ENCODE measurements around the gene CRADD.

CRADD gene

DNA sequence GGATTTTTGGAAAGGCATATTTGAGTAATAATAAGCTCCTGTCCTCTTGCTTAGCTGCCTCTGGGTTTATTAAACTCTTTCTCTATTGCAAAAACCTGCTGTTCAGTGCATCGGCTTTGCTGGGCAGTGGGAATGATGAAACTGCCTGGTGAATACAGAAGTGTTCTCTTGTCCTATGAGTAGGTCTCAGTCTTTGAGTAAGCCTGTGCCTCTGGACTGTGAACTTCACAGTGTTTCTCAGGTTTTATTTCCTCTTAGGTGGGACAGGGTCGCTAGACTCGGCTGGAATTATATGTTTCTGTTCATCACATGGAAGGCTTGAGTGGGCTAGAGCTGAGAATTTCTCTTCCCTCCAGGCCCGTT is 46.4 kb downstream of the CRADD start:
- intact Hi-C loops (cut with DNase I) = no loop called here
- no peak for DNase-seq

DNA sequence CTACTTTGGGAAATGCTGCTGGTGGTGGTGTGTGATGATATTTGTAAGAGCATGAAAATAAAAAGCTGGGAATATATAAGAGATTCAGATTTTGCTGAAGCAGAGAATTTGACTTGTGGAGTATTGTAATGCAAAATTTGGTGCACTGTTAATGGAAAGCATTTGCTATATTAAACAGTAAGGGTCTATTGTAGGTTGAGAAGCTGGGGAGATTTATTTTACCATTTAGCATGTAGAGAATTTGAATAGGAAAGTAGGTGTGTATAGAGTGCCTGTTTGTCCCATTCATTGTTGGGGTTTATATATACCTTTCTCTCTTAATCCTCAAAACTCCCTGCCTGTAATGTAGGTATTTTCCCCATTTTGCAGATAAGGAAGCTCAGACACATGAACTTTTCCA is 48.4 kb downstream of the CRADD start:
- intact Hi-C loops (cut with DNase I) = no loop called here
- DNase-seq = no peak

DNA sequence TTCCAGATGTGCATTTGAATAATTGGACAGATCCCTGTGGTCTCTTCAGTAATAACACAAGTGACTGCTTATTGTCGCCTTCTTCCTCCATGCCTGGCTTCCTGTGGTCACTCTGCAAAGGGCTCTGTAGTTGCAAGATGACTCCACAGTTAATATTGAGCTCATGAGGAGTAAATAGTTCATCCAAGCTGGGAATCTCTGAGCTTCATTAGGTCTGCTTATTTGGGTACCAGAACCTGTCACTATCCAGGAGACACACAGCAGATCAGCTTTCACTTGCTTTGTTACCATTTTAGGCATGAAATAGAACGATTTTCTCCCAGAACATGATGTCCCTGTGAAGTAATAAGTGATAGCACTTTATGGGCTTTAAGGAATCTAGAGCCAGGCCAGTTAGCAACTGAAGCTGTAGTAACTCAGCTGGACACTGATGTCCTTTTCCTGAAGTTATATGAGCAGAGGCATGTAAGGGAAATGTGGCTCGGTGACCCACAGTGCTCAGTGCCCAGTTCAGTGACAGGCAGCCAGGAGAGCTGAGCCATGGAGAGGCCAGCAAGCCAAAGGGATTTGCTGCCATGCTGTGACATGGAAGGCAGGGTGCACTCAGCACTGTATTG is 50.1 kb downstream of the CRADD start:
- DNase-seq = no peak
- intact Hi-C loops (cut with DNase I) = no loop called here

DNA sequence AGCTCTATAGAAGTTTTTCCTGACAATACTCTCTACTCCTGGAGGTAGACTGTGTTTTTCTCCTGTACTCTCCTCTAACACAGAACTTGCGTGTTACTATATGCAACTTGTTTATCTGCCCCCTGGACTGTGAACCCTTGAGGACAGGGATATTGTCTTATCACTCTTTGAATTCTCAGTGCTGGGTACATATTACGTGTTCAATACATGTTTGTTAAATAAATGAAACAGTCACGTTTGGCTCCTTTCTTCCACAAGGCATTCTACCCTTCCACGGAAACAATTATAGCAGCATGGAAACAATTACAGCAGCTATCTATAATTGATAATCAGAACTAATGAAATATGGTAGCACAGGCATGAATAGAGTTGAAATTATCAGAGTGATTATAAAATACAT is 50.7 kb downstream of the CRADD start:
- no peak for DNase-seq
- intact Hi-C loops (cut with DNase I) = no loop called here

DNA sequence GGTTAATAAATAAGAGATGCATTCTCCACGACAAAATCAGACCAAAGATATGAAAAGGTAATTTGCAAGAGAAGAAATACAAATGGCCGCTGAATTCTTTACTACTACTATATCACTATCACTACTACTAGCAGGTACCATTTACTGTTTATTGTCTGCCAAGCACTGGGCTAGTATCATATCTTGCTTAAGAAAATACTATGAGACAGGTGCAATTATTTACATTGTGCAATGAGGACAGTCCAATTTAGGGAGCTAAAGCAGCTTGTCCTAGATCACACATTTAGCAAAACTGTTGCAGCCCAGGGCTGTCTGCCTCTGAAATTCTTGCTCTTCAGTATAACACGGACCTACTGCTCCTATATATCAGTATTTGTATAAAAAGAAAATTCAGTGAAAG is 52.8 kb downstream of the CRADD start:
- intact Hi-C loops (cut with DNase I) = no loop called here
- no peak for DNase-seq

DNA sequence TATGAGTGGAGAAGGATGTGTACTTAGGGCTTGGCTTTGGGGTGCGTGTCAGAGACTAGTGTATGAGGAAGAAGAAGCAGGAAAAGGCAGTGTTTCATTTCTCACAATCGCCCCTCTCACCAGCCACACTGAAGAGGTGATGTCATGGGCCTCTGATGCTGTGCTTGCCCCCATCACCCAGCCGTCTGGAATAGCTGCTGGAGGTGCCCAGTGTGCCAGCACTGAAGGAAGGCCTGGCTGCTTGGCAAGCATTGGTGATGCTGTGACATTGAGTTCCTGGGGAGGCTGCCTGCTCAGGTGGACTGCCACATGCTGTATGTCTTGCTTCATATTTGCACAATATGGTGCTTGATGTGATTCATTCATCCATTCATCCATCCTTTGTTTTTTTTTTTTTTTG is 56.2 kb downstream of the CRADD start:
- DNase-seq = peak in 20 of 42 donors; percentile 8 to 68 (median 28)
- intact Hi-C loops (cut with DNase I) = no loop called here

DNA sequence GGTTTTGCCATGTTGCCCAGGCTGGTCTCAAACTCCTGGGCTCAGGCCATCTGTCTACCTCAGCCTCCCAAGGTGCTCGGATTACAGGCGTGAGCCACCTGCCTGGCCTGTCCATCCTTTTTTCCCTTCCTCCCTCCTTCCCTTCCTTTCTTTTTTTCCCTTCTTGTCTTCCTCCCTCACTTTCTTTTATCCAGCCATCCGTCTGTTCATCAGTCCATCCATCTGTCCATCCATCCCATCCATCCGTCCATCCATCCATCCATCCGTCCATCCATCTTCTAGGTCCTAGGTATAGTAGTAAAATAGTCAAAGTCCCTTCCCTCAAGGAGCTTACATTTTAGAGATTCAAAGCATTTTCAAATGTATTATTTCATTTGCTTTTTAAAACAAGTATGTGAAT is 56.8 kb downstream of the CRADD start:
- intact Hi-C loops (cut with DNase I) = no loop called here
- no peak for DNase-seq

DNA sequence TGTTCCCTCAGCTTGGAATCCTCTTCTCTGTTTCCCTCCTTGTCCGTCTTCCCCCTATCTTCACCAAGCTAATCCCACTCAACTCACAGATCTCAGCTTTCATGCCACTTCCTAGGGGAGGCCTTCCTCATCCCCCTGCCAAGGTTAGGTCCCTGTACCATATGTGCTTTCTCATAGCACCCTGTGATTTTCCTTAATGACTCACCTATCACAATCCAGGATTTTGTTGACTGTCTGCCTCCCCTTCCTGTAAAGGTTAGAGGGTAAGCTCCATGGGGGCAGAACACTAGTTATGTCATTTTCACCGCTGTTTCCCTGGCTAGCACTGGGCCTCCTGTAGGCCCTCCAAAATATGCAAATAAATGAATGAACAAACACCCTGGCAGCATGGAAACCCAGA is 57.6 kb downstream of the CRADD start:
- intact Hi-C loops (cut with DNase I) = no loop called here
- no peak for DNase-seq

DNA sequence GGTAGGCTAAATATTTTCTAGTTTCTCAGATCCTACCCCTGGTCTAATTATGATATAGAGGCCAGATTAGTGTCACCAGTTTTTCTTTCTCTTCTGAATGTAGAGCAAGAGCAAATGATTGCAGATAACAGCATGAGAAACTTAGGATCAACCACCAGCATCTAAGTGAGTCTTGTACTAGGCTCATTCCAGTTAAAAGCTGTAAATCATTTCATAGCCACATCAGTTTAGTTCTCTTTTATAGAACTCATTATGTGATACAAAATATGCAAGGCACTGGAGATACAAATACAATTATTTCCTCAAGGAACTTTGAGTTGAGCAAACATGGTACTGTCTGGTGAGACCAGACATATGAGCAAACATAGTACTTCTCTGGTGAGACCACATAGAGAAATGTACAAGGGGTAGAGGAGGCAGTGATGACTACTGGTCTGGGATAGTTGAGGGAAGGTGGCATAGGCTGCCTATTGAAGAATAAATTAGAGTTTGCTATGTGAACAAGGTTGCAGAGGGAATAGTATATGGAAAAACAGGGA is 59.5 kb downstream of the CRADD start:
- intact Hi-C loops (cut with DNase I) = no loop called here
- no peak for DNase-seq

DNA sequence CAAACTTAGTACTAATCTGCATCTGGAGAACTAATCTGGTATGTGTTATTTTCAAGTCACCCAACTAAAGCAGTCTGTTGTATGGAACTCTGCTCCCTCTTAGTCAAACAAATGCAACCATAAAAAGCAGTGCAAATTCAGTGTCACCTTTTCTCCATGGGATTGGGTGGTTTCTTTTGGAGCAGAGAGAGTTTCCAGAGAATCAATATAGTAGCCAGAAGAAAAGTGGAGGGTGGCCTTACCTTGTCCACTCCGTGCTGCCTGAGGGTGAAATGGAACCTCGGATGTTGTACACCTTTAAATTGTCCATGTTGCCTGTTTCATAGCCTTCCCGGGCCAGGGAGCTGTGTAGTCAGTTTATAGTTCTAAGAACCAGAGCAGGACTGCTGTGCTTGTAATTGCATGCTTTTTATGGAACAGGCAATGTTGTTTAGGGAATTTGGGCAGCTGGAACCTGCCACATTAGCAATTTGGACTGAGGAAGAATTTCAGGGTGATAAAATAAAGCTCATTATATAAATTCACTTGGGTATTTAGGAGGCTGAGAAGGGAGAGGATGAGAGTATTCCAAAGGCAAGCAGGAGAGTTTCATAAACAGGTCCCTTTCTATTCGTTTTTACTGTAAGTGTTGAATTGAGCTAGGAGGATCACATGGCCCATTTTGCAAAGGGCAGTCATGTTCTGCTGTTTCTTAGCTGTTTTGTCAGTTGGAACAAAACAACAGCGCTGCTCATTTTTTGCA is 60.5 kb downstream of the CRADD start:
- DNase-seq = no peak
- intact Hi-C loops (cut with DNase I) = no loop called here

DNA sequence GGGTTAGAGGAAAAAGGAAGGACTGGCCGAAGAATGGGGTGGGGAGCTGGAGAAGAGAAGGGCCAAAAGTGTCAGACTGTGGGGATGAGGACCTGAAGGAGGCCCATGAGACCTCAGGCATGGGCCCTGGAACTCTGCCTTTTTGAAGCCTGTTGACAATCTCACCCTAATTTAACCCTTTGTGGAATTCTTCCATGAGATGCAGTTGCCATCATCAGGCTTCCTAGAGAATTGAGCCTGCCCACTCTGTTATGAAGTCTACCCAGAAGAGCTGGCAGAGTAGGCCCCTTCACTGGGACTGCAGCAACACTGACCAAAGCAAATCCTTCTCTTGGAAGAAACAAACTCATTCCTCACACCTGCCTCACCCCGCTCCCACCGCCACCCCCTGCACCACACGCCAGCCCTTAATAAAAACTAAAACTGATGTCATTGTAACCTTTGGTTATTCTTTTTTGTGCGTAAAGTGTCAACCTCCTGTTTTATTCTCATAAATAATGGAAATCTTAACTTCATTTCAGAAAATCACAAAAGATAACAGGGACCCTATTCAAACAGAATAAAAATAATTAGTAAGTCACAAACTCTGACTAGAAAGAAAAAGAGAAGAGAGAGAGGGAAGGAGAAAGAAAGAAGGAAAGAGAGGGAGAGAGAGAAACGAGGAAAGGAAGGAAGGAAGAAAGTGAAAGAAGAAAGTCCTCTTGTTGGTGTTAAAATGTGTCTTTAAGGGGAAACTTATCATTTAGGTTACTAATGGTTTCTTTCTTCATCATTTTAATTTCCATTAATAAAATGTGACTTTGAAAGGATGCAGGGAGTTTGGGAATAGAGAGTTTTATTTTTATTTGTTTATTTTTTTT is 61.3 kb downstream of the CRADD start:
- intact Hi-C loops (cut with DNase I) = no loop called here
- DNase-seq = no peak

DNA sequence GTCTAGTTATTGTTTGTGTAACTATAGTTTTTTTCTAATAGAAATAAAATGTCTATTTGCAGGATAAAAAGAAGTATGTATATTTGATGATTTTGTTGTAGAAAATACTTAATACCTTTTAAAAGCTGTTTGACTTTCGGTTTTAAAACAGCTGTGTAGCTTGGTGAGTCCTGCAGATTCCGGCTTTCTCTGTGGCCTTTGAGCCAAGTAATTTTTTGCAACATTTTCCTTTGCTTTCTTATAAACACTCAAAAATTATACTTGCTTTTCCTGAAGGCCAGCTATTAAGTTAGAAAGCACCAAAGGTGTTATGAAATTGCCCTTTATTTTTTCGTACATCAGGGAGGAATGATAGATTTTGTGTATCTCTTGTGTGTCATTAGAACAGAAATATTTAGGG is 63.6 kb downstream of the CRADD start:
- no peak for DNase-seq
- intact Hi-C loops (cut with DNase I) = loop anchor here (5.0 to 10.0 kb wide), 4 partner anchors 37 to 364 kb away; partner anchors contain the start of genes CRADD and SOCS2

DNA sequence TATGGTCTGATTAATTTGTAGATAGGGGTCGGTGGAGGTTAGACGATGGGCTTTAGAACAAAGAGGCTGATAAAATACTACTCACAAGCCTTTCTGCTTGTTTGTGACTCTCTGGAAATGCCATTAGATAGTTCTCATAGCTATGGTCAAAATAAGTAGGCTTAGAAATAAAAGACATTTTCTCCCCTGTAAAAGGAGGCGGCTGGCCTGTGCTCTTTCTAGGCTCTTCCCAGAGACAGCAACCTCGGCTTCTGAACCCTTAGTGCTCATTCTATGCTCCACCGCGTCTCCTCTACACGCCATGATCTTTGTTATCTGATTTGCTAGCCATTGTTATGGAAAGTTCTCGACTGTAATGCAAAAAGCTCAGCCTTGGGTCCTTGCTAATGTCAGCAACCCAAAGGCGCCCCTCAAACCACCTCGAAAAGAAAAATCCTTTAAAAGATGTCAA is 64.5 kb downstream of the CRADD start:
- DNase-seq = peak in 16 of 42 donors; percentile 10 to 54 (median 30)
- intact Hi-C loops (cut with DNase I) = loop anchor here (5.0 to 10.0 kb wide), 4 partner anchors 36 to 363 kb away; partner anchors contain the start of genes CRADD and SOCS2

DNA sequence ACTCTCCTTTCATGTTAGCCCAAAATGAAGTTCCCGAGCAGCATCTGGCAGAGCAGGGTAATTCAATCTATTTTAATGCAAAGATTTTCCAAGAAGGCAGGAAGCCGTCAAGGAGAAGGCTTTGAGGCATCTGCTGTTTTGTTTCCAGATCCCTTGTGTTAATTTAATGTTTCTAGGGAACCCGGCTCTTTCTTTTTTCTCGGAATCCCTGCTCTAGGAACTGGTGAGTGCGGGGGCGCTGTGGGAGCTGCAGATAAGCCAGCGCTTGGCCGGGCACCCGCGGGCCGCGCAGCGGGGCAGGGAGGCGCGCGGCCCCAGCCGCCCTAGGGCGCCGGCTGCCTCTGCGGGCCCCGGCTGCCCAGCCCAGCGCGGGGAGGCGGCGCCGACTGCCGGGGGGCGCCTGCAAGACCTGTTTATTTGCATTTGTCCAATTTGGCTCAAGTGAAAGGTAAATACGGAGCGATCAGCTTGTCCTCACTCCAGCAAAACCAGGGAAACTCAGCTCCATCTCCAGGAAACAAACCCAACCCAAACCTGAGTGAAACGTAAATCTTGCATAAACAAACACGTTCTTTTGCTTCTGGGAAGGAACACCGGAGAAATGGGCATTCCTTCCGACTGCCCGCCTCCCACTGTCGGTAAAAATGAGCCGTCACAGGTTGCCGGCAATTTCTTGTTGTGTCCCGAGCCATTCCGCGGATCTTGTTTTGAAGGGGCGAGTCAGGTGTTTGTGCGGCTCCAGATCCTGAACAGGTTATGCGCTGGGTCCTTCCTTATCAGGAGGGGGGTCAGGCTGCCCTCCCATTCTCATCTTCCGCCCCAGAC is 65.1 kb downstream of the CRADD start:
- intact Hi-C loops (cut with DNase I) = loop anchor here (5.0 to 10.0 kb wide), 4 partner anchors 35 to 362 kb away; partner anchors contain the start of genes CRADD and SOCS2
- DNase-seq = peak; percentile 55 to 91 (median 80)

DNA sequence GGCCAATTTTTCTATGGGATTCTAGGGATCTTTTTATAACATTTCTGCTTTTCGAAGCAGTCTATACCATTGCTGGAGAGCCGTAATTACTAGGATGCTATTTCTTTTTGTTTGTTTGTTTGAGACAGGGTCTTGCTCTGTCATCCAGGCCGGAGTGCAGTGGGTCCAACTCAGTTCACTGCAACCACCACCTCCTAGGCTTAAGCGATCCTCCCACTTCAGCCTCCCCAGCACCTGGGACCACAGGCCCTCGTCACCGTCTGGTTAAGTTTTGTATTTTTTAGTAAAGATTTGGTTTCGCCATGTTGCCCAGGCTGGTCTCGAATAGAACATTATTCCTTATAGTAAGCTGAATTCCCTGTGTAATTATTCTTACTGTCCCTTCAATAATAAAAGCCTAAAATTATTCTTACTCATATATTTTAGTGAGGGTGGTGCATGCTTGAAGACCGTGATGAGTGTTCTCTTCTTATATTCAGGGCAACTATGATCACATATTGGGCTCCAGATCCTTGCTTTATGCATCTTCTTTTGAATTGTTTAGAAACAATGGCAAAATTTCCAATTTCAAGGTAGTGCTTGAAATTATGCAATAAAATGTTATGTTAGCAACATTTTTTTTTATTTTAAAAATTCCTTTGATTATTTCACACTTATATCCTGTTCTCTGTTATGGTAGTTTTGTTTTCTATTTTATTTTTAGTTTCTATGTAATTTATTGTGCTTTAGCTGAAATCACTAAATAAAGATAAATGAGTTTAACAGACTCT is 66.2 kb downstream of the CRADD start:
- intact Hi-C loops (cut with DNase I) = loop anchor here (5.0 to 10.0 kb wide), 4 partner anchors 34 to 361 kb away; partner anchors contain the start of genes CRADD and SOCS2
- no peak for DNase-seq

DNA sequence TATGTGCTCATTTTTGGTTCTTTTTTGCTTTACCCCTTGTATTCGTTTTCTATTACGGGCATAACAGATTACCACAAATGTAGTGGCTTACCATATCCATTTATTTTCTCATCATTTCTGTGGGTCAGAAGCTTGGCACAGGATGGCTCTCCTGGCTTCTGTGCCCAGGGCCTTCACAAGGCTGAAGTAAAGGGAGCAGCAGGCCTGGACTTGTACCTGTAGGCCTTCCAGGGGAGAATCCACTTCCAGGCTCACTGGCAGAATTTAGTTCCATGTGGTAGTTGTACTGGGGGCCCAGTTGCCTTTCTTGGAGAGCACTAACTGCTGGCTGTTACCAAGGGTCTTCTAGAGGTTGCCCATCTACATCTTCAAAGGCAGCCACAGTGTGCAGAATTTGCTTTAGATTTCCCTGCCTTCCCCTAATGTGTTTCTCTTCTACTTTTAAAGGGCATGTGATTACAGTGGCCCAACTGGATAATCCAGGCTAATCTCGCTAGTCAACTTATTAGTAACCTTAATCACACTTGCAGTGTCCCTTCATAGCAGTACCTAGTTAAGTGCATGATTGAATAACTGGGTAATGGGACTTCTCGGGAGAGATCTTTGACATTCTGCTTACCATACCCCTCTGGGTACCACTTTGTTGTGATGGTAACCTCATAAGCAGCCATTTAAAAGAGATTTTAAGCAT is 67.0 kb downstream of the CRADD start:
- DNase-seq = no peak
- intact Hi-C loops (cut with DNase I) = loop anchor here (5.0 to 10.0 kb wide), 4 partner anchors 33 to 361 kb away; partner anchors contain the start of genes CRADD and SOCS2

DNA sequence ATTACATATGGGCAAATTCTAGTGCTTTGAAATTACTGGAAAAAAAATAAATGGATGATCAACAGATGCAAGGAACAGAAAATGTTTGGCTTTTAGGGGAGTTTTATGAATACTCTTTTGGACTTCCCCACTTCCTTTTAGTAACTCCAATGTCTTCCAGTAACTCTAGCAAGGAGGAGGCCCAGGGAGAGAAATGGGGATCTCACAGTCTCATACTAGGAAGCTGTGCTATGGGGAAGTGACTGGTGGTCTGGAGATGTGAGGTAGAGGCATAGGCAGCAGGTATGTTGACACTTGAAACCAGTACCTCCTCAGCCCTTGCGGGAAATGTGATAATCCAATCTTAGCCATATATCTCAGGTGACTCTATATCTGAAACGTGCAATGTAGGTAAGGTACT is 68.1 kb downstream of the CRADD start:
- DNase-seq = no peak
- intact Hi-C loops (cut with DNase I) = loop anchor here (10.0 kb wide), 1 partner anchor 360 kb away; no protein-coding TSS in a partner anchor
